NCI-H2196 treated with DMSO at 0.1 percent for 48 hours (cell line): ENCODE results near the gene TENM4.
"Not testable (repeated sequence)": the region's sequence is repeated elsewhere in the genome, so short reads cannot be mapped to it uniquely, and the experiment has no call there.

ENCODE experiments used
- DNase-seq: peaks from one replicate; lab custom pipeline; 2025; ENCODE audit not compliant: unreplicated experiment; lab: John Stamatoyannopoulos, UW

TENM4 gene

DNA sequence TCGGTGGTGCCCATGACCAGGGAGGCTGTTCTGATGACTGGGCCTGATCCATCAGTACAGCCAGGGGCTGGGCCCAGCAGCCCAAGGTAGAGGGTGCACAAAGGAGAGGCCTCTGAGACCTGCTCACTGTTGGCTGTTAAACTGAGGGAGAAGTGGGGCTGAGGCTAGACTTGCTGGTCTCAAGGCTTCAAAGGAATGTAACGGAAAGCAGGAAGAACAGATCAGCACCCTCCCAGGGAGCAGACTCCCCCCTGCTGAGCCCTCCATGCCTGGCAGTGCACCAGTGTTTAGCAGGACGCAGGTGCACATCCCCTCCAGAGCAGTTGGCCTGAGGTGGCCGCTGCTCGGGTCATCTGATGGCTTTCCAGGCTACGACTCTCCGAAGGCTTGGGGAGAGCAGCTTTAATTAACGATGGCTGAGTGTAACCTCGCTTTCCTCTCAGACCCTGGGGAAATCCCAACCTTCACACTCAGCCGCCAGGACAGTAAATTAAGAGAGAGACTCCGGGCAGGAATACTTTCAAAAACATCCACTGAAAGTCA lies 610.5 kb downstream of the TENM4 start:
- DNase-seq: no peak

- no peak for DNase-seq
Measured at GRCh38 chr11:78829146-78829545, 611.7 kb downstream of the TENM4 start.

GRCh38 chr11:78828676-78829075 lies 612.2 kb downstream of the TENM4 start:
- DNase-seq: no peak

DNA sequence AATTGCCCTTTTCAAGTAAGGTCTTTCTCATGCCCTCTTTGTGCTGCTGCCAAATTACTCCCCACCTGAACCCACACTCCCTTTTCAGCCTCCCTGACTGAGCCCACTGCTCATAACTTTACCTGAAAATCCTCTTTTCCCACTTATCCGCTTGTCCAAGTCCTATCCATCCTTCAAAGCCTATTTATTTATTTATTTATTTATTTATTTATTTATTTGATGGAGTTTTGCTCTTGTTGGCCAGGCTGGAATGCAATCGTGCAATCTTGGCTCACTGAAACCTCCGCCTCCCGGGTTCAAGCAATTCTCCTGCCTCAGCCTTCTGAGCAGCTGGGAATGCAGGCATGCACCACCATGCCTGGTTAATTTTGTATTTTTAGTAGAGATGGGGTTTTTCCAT lies 613.5 kb downstream of the TENM4 start:
- not testable (repeated sequence) for DNase-seq

GRCh38 chr11:78825591-78826020 lies 615.2 kb downstream of the TENM4 start:
- no peak for DNase-seq

DNA sequence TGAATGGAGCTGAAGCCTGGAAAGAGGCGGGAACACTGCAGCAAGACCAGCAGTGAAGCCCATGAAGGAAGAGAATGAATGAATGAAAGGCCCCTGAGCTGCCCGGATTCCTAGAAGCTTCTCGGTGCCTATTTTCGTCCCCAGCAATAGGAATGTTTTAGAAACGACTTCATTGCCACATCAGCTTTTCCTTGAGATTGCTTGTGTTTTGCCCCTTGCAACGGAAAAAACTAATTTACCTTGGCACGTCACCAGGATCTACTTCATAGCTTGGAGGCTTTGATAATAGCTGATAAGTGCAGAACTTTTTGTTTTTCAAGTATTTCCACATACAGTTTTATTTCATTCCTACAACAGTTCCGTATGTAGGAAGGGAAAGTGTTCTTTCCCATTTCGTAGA lies 617.2 kb downstream of the TENM4 start:
- no peak for DNase-seq

DNA sequence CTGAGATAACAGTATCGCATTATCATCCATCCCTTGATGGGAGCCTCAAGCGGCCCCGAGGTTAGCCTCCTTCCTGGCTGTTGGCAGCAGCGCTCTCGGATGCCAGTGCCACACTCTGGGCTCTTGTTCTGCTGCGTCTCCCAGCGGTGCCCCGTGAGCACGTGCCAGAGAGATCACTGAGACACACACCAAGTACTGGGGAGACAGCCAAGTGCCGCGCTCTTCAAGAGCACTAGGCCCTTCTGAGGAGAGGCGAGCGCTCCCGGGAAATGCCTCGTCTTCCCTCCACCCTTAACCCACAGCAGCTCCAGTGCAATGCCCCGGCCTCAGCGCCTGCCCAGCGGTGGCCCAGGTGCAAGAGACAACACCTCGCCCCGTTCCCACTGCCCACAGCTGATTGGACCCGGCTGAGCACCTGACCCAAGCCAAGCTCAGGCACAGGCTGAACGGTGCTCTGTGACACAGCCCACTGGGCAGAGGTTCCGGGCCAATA lies 617.9 kb downstream of the TENM4 start:
- no peak for DNase-seq

- no peak for DNase-seq
Measured at GRCh38 chr11:78821371-78822306, 619.2 kb downstream of the TENM4 start.

GRCh38 chr11:78820741-78821140 lies 620.1 kb downstream of the TENM4 start:
- no peak for DNase-seq

GRCh38 chr11:78818201-78818600 lies 622.6 kb downstream of the TENM4 start:
- no peak for DNase-seq

DNA sequence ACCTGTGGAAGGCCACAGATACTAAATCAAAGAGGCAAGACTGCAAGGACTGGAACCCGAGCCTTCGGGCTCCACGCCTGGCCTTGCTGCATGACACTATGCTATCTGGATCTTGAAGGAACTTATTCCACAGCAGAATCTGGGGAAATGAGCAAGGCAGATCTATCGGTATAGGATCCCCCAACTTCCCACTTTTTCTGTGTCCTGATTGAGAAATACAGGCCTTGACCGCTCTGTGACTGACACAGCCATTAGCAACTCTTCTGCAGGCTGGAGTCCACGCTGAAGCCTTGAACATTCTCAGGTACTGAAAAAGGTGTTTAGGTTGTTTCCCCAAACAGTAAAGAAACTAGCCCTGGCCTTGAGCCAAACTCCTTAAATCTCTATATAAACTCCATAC lies 625.0 kb downstream of the TENM4 start:
- DNase-seq: no peak

DNA sequence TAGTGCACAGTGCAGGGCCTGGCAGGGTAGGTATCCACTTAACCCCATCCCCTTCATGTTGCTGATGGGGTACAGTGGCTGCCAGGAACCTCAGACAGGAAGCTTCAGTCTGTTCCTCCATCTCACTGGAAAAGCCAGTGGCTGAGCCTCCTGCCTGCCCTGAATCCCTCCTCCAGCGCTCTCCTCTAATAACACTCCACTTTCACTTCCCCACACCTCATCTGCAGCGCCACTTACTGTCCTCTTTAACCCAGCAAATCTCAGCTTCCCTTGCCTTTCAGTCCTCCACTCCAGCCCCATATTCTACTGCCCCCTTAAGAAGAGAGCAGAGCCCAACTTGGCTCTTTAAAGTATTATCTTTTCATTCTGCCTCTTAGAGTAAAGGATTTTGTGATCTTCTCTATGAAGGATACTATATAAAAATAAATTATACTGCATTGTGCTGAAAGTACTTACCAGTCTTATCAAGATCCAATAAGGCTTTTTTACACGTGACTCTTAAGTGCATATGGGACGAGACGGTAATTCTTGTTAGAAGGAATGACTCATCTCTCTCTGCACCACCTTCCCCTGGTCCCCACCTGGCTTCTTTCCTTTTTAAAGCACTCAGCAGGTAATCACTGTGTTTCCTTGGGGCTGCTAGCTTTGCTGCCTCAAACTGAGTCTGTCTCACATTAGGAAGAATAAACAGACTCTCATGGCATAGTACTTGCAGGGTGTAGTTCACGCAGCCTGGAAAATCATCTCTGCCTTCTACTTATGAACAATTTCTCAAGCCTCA lies 628.1 kb downstream of the TENM4 start:
- DNase-seq: no peak

DNA sequence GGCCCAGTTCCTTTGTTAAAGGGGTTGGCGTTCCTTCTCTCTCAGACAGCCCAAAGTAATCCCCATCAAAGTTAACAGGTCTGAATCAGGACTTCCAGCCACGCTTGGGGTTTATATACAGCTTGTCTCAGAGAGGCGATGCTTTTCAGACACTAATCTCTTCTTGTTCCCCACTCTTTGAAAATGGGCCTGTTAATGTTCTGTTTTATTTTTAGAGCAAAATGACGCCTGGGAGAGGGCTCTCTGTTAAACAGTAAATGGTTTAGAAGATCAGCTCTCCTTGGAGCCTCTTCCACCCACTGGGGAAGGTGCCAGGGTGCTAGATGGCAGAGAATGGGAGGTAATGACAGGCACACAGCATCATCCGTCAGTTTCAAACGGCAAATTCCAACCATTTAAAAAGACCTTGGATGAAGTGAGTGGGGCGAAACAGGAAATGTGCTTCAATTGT lies 630.2 kb downstream of the TENM4 start:
- no peak for DNase-seq

DNA sequence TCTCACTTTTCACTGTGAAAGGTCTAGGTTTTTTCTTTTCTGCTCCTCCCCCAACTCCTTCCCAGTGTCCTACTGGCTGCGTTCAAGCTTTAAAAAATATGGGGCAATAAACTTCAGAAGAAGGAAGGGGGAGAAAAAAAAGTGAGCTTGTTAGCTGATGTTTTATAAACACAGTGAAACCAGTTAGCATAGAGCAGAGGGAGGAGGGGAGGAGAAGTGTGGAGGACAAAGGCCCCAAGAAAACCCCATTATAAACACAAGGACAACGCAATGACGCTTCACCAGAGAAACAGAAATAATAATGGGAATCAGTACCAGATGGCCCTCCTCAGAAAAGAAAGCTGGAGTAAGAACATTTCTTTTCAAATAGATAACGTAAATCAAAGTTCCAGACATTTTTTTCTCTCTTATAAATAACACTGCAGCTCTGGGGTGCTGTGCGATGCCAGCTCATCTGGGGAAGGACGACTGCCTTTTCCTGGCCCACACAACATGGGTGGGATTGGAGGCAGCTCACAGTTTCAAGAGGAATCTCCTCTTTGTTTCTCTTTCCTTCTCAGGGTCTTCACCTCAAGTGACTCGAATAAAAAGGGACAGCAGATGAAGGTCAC lies 630.8 kb downstream of the TENM4 start:
- no peak for DNase-seq

GRCh38 chr11:78808923-78809322 lies 631.9 kb downstream of the TENM4 start:
- DNase-seq: no peak

DNA sequence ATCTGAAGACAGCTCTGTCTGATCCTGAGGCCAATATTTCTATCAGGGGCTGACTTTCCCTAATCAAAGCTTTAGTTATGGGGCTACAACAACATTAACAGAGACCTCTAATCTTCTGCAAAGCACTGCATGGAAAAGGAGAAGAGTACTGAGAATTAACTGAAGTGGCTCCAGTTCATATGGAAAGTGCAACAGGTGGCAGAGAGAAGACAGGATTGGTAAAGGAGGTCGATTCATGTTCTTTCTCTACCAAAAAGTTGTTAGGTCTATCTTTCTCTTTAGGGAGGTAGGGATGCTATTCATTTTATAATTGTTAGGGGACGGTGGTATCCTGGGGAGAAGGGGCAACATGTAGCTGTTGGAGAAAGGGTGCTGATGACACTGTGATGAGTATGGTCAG lies 633.5 kb downstream of the TENM4 start:
- DNase-seq: no peak

- DNase-seq: no peak
Measured at GRCh38 chr11:78806214-78807004, 634.4 kb downstream of the TENM4 start.

DNA sequence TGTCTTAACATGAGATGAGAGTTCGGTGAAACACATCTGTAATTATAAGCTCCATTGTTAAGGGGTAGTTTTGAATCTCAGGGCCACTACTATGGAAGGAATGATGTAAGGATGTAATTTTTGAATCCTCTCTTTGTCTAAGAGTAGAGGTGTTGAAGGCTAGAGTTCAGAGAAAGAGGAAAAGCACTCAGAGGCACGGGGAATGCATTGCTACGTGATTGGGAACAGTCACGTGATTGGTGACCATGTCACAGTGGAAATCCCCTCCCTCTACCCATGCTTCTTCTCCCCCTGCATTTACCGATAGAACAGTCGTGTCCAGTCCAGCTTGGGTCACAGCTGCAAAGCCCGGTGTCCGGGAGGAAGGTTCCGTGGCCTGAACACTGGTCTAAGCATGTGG lies 635.8 kb downstream of the TENM4 start:
- no peak for DNase-seq

- no peak for DNase-seq
Measured at GRCh38 chr11:78803995-78804394, 636.8 kb downstream of the TENM4 start.

DNA sequence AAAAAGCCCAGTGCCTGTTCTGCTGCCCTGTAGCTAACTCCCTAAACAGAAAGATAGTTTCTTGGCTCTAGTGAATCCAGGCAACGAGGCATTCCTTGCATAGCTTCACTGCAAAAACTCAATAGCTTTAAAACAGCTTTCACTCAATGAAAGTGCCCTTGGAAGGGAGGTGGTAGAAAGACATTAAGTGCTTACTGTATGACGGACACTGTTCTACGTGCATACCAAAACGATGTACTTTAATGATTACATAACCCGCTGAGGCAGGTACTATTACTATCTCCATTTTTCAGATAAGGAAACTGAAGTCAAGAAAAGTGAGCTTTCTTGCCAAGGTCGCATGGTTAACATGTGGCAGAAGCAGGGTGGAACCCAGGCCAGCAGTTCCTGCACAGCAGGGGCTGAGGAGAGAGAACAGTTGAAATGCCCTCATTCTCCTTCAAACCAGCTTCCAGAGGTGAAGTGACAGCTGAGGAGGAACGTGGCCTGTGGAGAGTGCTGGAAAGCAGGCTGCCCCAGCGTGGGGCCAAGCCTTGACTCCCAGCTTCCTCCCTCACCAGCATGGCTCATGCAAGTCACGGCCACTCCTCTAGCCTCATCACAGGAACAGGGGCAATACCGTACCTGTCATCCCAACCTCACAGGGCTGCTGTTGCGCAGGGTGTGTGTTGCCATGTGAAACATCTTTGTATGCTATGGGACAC lies 638.6 kb downstream of the TENM4 start:
- DNase-seq: no peak
